Tibial nerve (tissue), 4 donors: ENCODE measurements around the gene LGSN.

Experiments used
- CTCF ChIP-seq, 5 experiments: fragments of 200-600 bp in 3 of 5; fragments of 450-650 bp in 2 of 5; sonication (generic) in 3 of 5; IDR thresholded peaks; one replicate each; pipeline ENCODE4 v1.5.1; 2016 to 2019; ENCODE audit warnings: antibody characterized with exemption in 5 of 5, mild to moderate bottlenecking in 3 of 5, moderate library complexity in 2 of 5
- EP300 ChIP-seq, 2 donors: sonication (generic); formaldehyde crosslinking; IDR thresholded peaks; one replicate each; pipeline ENCODE4 v1.6.1; 2017; ENCODE audit warnings: antibody characterized with exemption in 2 of 2, mild to moderate bottlenecking in 1 of 2
- POLR2A ChIP-seq, 2 donors: fragments of 450-650 bp; IDR thresholded peaks; one replicate each; pipeline ENCODE4 v1.6.1; 2017; ENCODE audit warnings: antibody characterized with exemption in 2 of 2, mild to moderate bottlenecking in 2 of 2, moderate library complexity in 2 of 2

- TF ChIP-seq CTCF (IDR thresholded peaks at IDR 0.05) (no peak), EP300 (IDR thresholded peaks at IDR 0.05) (no peak), POLR2A (IDR thresholded peaks at IDR 0.05) (no peak)
Observed at GRCh38 chr6:63322981-63323380, 3.2 kb upstream of the LGSN start.
